ENCODE measurements around the gene CANX. TPM values are rescaled to one million over a fixed set of nuclear protein-coding genes. Genes with fewer than 3 reads are reported as not detected.
"Not testable (repeated sequence)": the region's sequence is repeated elsewhere in the genome, so short reads cannot be mapped to it uniquely, and the experiment has no call there.

CANX gene
- total and polyA plus RNA-seq, 4 experiments from 2014 or later: 259 to 417 (median 386) TPM

DNA sequence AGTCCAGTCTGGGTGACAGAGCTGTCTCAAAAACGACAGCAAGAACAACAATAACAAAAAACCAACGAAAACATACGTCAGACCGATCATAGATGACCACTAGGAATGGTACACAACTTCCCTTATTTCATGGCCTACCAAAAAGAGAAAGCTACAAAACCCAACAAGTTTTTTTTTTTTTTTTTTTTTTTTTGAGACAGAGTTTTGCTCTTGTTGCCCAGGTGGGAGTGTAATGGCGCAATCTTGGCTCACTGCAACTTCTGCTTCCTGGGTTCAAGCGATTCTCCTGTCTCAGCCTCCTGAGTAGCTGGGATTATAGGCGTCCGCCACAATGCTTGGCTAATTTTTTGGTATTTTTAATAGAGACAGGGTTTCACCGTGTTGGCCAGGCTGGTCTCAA lies 9.6 kb upstream of the CANX start:
- H3K4me3 ChIP-seq (ENCODE audit: low read length in 2 of 2); H3K27ac ChIP-seq (ENCODE audit: low read depth, low read length); DNase-seq; H3K4me3 Mint-ChIP-seq; H3K27me3 ChIP-seq (ENCODE audit: insufficient read depth, low read length); intact Hi-C loops (cut with micrococcal nuclease); H3K4me1 Mint-ChIP-seq; H3K27ac Mint-ChIP-seq; H3K36me3 Mint-ChIP-seq; H3K9me3 Mint-ChIP-seq; H3K4me1 ChIP-seq (ENCODE audit: insufficient read depth, low read length); H3K36me3 ChIP-seq (ENCODE audit: insufficient read depth, low read length); H3K9me3 ChIP-seq (ENCODE audit: control insufficient read depth in 1 of 2, low read length in 2 of 2); H3K27me3 Mint-ChIP-seq: not testable (repeated sequence)
- POLR2A ChIA-PET (ENCODE audit: partially characterized antibody): interaction anchor here (0.6 to 1.3 kb wide), 2 partner anchors 66 to 154 kb away, joined by 3 to 4 read pairs; partner anchors contain the start of gene HNRNPH1
- CTCF ChIA-PET (ENCODE audit: partially characterized antibody): interaction anchor here (2.8 kb wide), 1 partner anchor 10 kb away, joined by 10 read pairs; no protein-coding TSS in a partner anchor

DNA sequence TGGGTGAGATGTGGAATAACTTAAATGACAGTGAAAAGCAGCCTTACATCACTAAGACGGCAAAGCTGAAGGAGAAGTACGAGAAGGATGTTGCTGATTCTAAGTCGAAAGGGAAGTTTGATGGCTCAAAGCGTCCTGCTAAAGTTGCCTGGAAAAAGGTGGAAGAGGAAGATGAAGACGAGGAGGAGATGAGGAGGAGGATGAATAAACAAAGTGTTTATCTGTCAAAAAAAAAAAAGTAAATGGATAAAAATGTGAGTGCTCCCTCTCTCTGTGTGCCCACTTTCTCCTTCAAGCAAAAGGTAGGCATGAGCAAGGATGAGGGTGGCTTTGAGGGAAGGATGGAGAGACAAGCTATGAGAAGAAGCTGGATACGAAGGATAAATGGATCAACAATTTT lies 4.2 kb upstream of the CANX start:
- H3K27ac ChIP-seq (ENCODE audit: low read depth, low read length): no peak overlapping the region
- no peak overlapping the region for H3K4me3 ChIP-seq (ENCODE audit: low read length in 2 of 2)
- peaks cover 4 to 14% of the 10 kb centered on the region in 2 donors for H3K36me3 Mint-ChIP-seq
- peaks cover 17% of the 10 kb centered on the region for H3K4me1 ChIP-seq (ENCODE audit: insufficient read depth, low read length)
- peak overlapping the region in 1 of 7 donors; percentile 31 for H3K27ac Mint-ChIP-seq
- POLR2A ChIA-PET (ENCODE audit: partially characterized antibody): interaction anchor here (1.1 kb wide), 1 partner anchor 9 kb away, joined by 3 read pairs; no protein-coding TSS in a partner anchor
- no peaks in the 10 kb centered on the region for H3K9me3 ChIP-seq (ENCODE audit: control insufficient read depth in 1 of 2, low read length in 2 of 2)
- intact Hi-C loops (cut with micrococcal nuclease): no loop called here
- H3K27me3 ChIP-seq (ENCODE audit: insufficient read depth, low read length): no peaks in the 10 kb centered on the region
- DNase-seq: no peak
- peak overlapping the region in 1 of 8 donors; percentile 21 for H3K4me3 Mint-ChIP-seq
- H3K36me3 ChIP-seq (ENCODE audit: insufficient read depth, low read length): no peaks in the 10 kb centered on the region
- no peaks in the 10 kb centered on the region for H3K27me3 Mint-ChIP-seq
- H3K9me3 Mint-ChIP-seq: no peaks in the 10 kb centered on the region
- H3K4me1 Mint-ChIP-seq: peaks cover 11 to 35% (median 19%) of the 10 kb centered on the region in 4 donors
- CTCF ChIA-PET (ENCODE audit: partially characterized antibody): interaction anchor here (1.0 kb wide), 1 partner anchor 15 kb away, joined by 4 read pairs; no protein-coding TSS in a partner anchor

DNA sequence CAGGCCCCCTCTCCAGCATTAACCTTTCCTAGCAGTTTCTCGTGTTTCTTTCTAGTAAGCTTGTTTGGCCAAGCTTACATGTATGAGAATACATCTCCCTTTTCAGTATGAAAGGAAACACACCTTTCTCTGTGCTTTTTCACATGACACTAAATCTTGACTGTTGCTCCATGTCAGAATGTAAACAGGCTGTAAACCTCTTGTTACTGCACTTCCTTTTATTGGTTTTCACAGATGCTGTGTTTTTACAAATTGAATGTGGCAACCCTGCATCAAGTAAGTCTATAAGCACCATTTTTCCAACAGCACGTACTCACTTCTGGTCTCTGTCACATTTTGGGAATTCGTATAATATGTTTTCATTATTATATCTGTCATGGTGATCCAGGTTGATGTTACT lies 2.2 kb upstream of the CANX start:
- H3K9me3 ChIP-seq (ENCODE audit: control insufficient read depth in 1 of 2, low read length in 2 of 2): no peaks in the 10 kb centered on the region
- Mint-ChIP-seq H3K36me3 (peaks cover 4 to 20% of the 10 kb centered on the region in 2 donors), H3K27ac (peak overlapping the region in 5 of 7 donors; percentile 41 to 97 (median 60)), H3K27me3 (no peaks in the 10 kb centered on the region), H3K9me3 (no peaks in the 10 kb centered on the region), H3K4me3 (peak overlapping the region in 2 of 8 donors; percentile 27 to 30), H3K4me1 (peaks cover 20 to 50% (median 32%) of the 10 kb centered on the region in 4 donors)
- ChIA-PET CTCF (ENCODE audit: partially characterized antibody) (interaction anchor here (1.1 to 2.8 kb wide), 3 partner anchors 14 to 73 kb away, joined by 3 to 23 read pairs (median 3); partner anchors contain the start of gene HNRNPH1), POLR2A (ENCODE audit: partially characterized antibody) (interaction anchor here (1.0 to 6.1 kb wide), 8 partner anchors 17 to 137 kb away, joined by 3 to 71 read pairs (median 6); partner anchors contain the start of genes HNRNPH1 and MAML1)
- intact Hi-C loops (cut with micrococcal nuclease): no loop called here
- peaks cover 3% of the 10 kb centered on the region for H3K36me3 ChIP-seq (ENCODE audit: insufficient read depth, low read length)
- no peak for DNase-seq
- H3K4me1 ChIP-seq (ENCODE audit: insufficient read depth, low read length): peaks cover 33% of the 10 kb centered on the region
- H3K27me3 ChIP-seq (ENCODE audit: insufficient read depth, low read length): no peaks in the 10 kb centered on the region
- no peak overlapping the region for H3K4me3 ChIP-seq (ENCODE audit: low read length in 2 of 2)
- H3K27ac ChIP-seq (ENCODE audit: low read depth, low read length): no peak overlapping the region

DNA sequence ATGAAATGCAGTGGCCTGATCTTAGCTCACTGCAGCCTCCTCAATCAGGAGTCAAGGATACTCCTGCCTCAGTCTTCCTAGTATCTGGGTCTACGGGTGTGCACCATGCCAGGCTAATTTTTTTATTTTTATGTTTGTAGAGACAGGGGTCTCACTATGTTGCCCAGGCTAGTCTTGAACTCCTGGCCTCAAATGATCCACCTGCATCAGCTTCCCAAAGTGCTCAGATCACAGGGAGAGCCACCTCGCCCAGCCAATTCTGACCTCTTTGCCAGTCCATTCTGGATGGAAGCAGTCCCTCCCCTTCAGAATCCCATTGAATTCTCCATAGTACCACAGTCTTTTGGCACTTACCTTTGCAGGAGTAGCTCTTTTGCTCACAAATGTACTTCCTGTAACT lies 1.7 kb upstream of the CANX start:
- intact Hi-C loops (cut with micrococcal nuclease): no loop called here
- POLR2A ChIA-PET (ENCODE audit: partially characterized antibody): interaction anchor here (0.7 to 6.1 kb wide), 9 partner anchors 16 to 138 kb away, joined by 3 to 71 read pairs (median 4); partner anchors contain the start of genes CBY3, HNRNPH1, MAML1 and SQSTM1
- H3K27ac ChIP-seq (ENCODE audit: low read depth, low read length): peak overlapping the region; percentile 86

DNA sequence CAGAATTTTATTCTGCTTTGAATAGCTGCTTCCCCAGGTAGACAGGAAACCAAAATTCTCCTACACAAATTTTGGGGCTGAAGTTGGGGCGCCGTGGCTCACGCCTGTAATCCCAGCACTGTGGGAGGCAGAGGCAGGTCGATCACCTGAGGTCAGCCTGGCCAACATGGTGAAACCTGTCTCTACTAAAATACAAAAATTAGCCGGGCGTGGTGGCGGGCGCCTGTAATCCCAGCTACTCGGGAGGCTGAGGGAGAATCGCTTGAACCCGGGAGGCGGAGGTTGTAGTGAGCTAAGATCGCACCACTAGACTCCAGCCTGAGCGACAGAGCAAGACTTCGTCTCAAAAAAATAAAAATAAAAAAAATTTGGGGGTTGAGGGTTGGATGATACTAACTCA lies 1.2 kb upstream of the CANX start:
- Histone ChIP-seq H3K4me3 (ENCODE audit: low read length in 2 of 2) (peak overlapping the region; percentile 76 to 93), H3K4me1 (ENCODE audit: insufficient read depth, low read length) (peaks cover 42% of the 10 kb centered on the region), H3K27ac (ENCODE audit: low read depth, low read length) (peak overlapping the region; percentile 86)
- H3K27me3 ChIP-seq (ENCODE audit: insufficient read depth, low read length); H3K9me3 ChIP-seq (ENCODE audit: control insufficient read depth in 1 of 2, low read length in 2 of 2); H3K27me3 Mint-ChIP-seq; intact Hi-C loops (cut with micrococcal nuclease); DNase-seq; H3K36me3 ChIP-seq (ENCODE audit: insufficient read depth, low read length); H3K9me3 Mint-ChIP-seq: not testable (repeated sequence)
- peaks cover 10 to 22% of the 10 kb centered on the region in 2 donors for H3K36me3 Mint-ChIP-seq
- peak overlapping the region; percentile 97 to 100 (median 99) for H3K27ac Mint-ChIP-seq
- CTCF ChIA-PET (ENCODE audit: partially characterized antibody): interaction anchor here (0.7 to 2.8 kb wide), 5 partner anchors 19 to 104 kb away, joined by 3 to 23 read pairs (median 3); partner anchors contain the start of genes HNRNPH1 and MAML1
- H3K4me3 Mint-ChIP-seq: peak overlapping the region; percentile 91 to 97 (median 95)
- POLR2A ChIA-PET (ENCODE audit: partially characterized antibody): interaction anchor here (0.7 to 6.1 kb wide), 8 partner anchors 17 to 123 kb away, joined by 3 to 71 read pairs (median 4); partner anchors contain the start of genes CBY3, HNRNPH1, MAML1 and SQSTM1
- H3K4me1 Mint-ChIP-seq: peaks cover 24 to 56% (median 38%) of the 10 kb centered on the region in 4 donors

More for the DNA sequence above, 1.7 kb upstream of the CANX start:
- CTCF ChIA-PET (ENCODE audit: partially characterized antibody): interaction anchor here (0.7 to 2.8 kb wide), 5 partner anchors 18 to 104 kb away, joined by 3 to 23 read pairs (median 3); partner anchors contain the start of genes HNRNPH1 and MAML1
- DNase-seq: no peak
- peak overlapping the region; percentile 31 to 96 (median 54) for H3K4me3 Mint-ChIP-seq
- Histone ChIP-seq H3K36me3 (ENCODE audit: insufficient read depth, low read length) (peaks cover 3% of the 10 kb centered on the region), H3K4me3 (ENCODE audit: low read length in 2 of 2) (peak overlapping the region in 1 of 2 donors; percentile 93), H3K4me1 (ENCODE audit: insufficient read depth, low read length) (peaks cover 38% of the 10 kb centered on the region), H3K27me3 (ENCODE audit: insufficient read depth, low read length) (no peaks in the 10 kb centered on the region), H3K9me3 (ENCODE audit: control insufficient read depth in 1 of 2, low read length in 2 of 2) (no peaks in the 10 kb centered on the region)
- peaks cover 6 to 20% of the 10 kb centered on the region in 2 donors for H3K36me3 Mint-ChIP-seq
- H3K27me3 Mint-ChIP-seq: no peaks in the 10 kb centered on the region
- H3K27ac Mint-ChIP-seq: peak overlapping the region in 6 of 7 donors; percentile 24 to 99 (median 97)
- H3K9me3 Mint-ChIP-seq: no peaks in the 10 kb centered on the region
- H3K4me1 Mint-ChIP-seq: peaks cover 20 to 51% (median 34%) of the 10 kb centered on the region in 4 donors

- POLR2A ChIA-PET (ENCODE audit: partially characterized antibody): interaction anchor here (1.4 to 6.1 kb wide), 5 partner anchors 19 to 75 kb away, joined by 4 to 71 read pairs (median 18); partner anchors contain the start of genes HNRNPH1 and MAML1
- Histone ChIP-seq H3K27ac (ENCODE audit: low read depth, low read length) (peak overlapping the region; percentile 95), H3K9me3 (ENCODE audit: control insufficient read depth in 1 of 2, low read length in 2 of 2) (no peaks in the 10 kb centered on the region), H3K4me1 (ENCODE audit: insufficient read depth, low read length) (peaks cover 46% of the 10 kb centered on the region), H3K36me3 (ENCODE audit: insufficient read depth, low read length) (peaks cover 3% of the 10 kb centered on the region), H3K27me3 (ENCODE audit: insufficient read depth, low read length) (no peaks in the 10 kb centered on the region), H3K4me3 (ENCODE audit: low read length in 2 of 2) (peak overlapping the region; percentile 76 to 93)
- Mint-ChIP-seq H3K9me3 (no peaks in the 10 kb centered on the region), H3K27me3 (no peaks in the 10 kb centered on the region), H3K4me3 (peak overlapping the region; percentile 91 to 97 (median 95)), H3K27ac (peak overlapping the region; percentile 97 to 100 (median 99)), H3K36me3 (peaks cover 10 to 23% of the 10 kb centered on the region in 2 donors), H3K4me1 (peaks cover 24 to 63% (median 42%) of the 10 kb centered on the region in 4 donors)
- DNase-seq: peak; percentile 99
- CTCF ChIA-PET (ENCODE audit: partially characterized antibody): interaction anchor here (0.7 to 2.8 kb wide), 4 partner anchors 20 to 103 kb away, joined by 3 to 23 read pairs (median 4); partner anchors contain the start of genes HNRNPH1 and MAML1
- intact Hi-C loops (cut with micrococcal nuclease): loop anchor here (1.0 to 2.0 kb wide), 6 partner anchors 20 to 148 kb away; partner anchors contain the start of genes HNRNPH1, MAML1, RUFY1 and SQSTM1
Observed at GRCh38 chr5:179697993-179698934, 503 bp upstream of the CANX start.

All from CD4-positive, alpha-beta memory T cell (primary cell).